Measurements from ENCODE around the gene HSDL1. TPM values are rescaled to one million over a fixed set of nuclear protein-coding genes. Genes with fewer than 3 reads are reported as not detected.

Gene HSDL1
- total and polyA plus RNA-seq, 2 of the 8 experiments (the other 6 are each of a cell fraction or from before 2014, with no cell fraction given): 25.0 to 55.7 TPM

GRCh38 chr16:84085773-84086172 is 59.2 kb downstream of the HSDL1 start:
- H2BK12ac ChIP-seq (ENCODE audit: low read depth, low read length): no peak overlapping the region
- no peak overlapping the region for H3K18ac ChIP-seq (ENCODE audit: extremely low read depth, low read length)
- H4K8ac ChIP-seq (ENCODE audit: extremely low read depth, insufficient read depth, low read length): no peak overlapping the region
- H2BK5ac ChIP-seq (ENCODE audit: low read depth, low read length): no peak overlapping the region
- ChIA-PET CTCF (ENCODE audit: partially characterized antibody) (interaction anchor here (0.7 to 10.5 kb wide), 20 partner anchors 11 to 653 kb away, joined by 3 to 93 read pairs (median 4); partner anchors contain the start of gene MBTPS1), POLR2A (ENCODE audit: partially characterized antibody) (interaction anchor here (0.9 kb wide), 1 partner anchor 11 kb away, joined by 4 read pairs; no protein-coding TSS in a partner anchor)
- H4K20me1 ChIP-seq (replicated peaks in 1 of 2; ENCODE audit: control insufficient read depth in 1 of 2, insufficient read depth in 2 of 2, low read length in 2 of 2): peaks cover 0 to 8% of the 10 kb centered on the region in 2 experiments
- 83% methylated on average over 6 of the region's 6 CpGs; no CpG with 5 or more reads in 1 of the 2 experiments for WGBS, 2 experiments (ENCODE audit: extremely low coverage in 1 of 2, insufficient coverage in 1 of 2, insufficient read length in 1 of 2, insufficient replicate concordance in 2 of 2, low coverage in 1 of 2, low lambda C conversion rate in 2 of 2, missing lambda C conversion rate in 1 of 2)
- H3K4ac ChIP-seq (replicated peaks; ENCODE audit: insufficient read length, low read depth, low read length): no peak overlapping the region
- H2BK20ac ChIP-seq (ENCODE audit: low read length): no peak overlapping the region
- no peak for FAIRE-seq
- peaks cover 18 to 64% (median 42%) of the 10 kb centered on the region in 4 experiments; a peak in 7 of 8 replicates for H3K36me3 ChIP-seq (ENCODE audit: control insufficient read depth in 2 of 4, insufficient read depth in 4 of 4, low read length in 3 of 4)
- no peaks in the 10 kb centered on the region for H3K4me1 ChIP-seq (replicated peaks in 1 of 4; ENCODE audit: control insufficient read depth in 3 of 4, insufficient read depth in 4 of 4, low read length in 3 of 4)
- H2AK5ac ChIP-seq (ENCODE audit: low read depth, low read length): no peak overlapping the region
- no peak overlapping the region for H3K14ac ChIP-seq (ENCODE audit: insufficient read length)
- H3K9me3 ChIP-seq (ENCODE audit: insufficient read depth in 2 of 2, low read depth in 1 of 2, low read length in 1 of 2): no peaks in the 10 kb centered on the region
- H4K91ac ChIP-seq (replicated peaks; ENCODE audit: insufficient read length, low read length): no peak overlapping the region
- H2BK120ac ChIP-seq (replicated peaks; ENCODE audit: low read depth, low read length): no peak overlapping the region
- H3K23me2 ChIP-seq (ENCODE audit: low read depth, low read length): no peaks in the 10 kb centered on the region
- no peak overlapping the region for H3K4me2 ChIP-seq (ENCODE audit: insufficient read depth in 1 of 2, low read depth in 2 of 2, low read length in 2 of 2)
- H3K4me3 ChIP-seq (ENCODE audit: extremely low read depth in 1 of 4, insufficient read depth in 2 of 4, low read depth in 3 of 4, low read length in 4 of 4): no peak overlapping the region
- no peaks in the 10 kb centered on the region for H3K27me3 ChIP-seq (replicated peaks in 1 of 4; ENCODE audit: control insufficient read depth in 3 of 4, extremely low read depth in 1 of 4, insufficient read depth in 3 of 4, low read length in 3 of 4)
- H2BK15ac ChIP-seq (ENCODE audit: low read length): no peak overlapping the region
- no peak overlapping the region for H3K56ac ChIP-seq (replicated peaks; ENCODE audit: insufficient read length, low read depth, low read length)
- no peak overlapping the region for H3K9ac ChIP-seq (replicated peaks in 1 of 4; ENCODE audit: extremely low read depth in 1 of 4, low read depth in 3 of 4, low read length in 3 of 4)
- H3K79me2 ChIP-seq (ENCODE audit: control insufficient read depth in 1 of 2, insufficient read depth in 2 of 2, low read length in 2 of 2): no peaks in the 10 kb centered on the region
- H3K23ac ChIP-seq (ENCODE audit: insufficient read length): no peak overlapping the region
- no peak overlapping the region for H2AFZ ChIP-seq (ENCODE audit: low read length)
- no peak overlapping the region for H3K27ac ChIP-seq (ENCODE audit: low read depth, low read length)
- no peak overlapping the region for H4K5ac ChIP-seq (ENCODE audit: insufficient read length, low read depth, low read length)
- H3K79me1 ChIP-seq (ENCODE audit: low read depth, low read length): no peaks in the 10 kb centered on the region; the same call in 1 of the 2 replicates
- no peak for DNase-seq (ENCODE audit: low read depth in 1 of 2, low spot score in 2 of 2)
- TF ChIP-seq SIRT6 (IDR thresholded peaks at IDR 0.05; ENCODE audit: low read length) (no peak), KDM4A (IDR thresholded peaks at IDR 0.05; ENCODE audit: low read depth, low read length, severe bottlenecking) (no peak), MAFK (IDR thresholded peaks at IDR 0.05; ENCODE audit: low read depth, low read length) (no peak), EGR1 (IDR thresholded peaks at IDR 0.05; ENCODE audit: borderline replicate concordance, low read depth, low read length) (no peak), SP1 (IDR thresholded peaks at IDR 0.05; ENCODE audit: low read depth, low read length) (no peak), MAX (IDR thresholded peaks at IDR 0.05) (no peak), SAP30 (IDR thresholded peaks at IDR 0.05; ENCODE audit: insufficient read depth, insufficient replicate concordance, low read length) (no peak), GTF2F1 (IDR thresholded peaks at IDR 0.05; ENCODE audit: borderline replicate concordance, low read depth, low read length) (no peak), NANOG (IDR thresholded peaks at IDR 0.05; ENCODE audit: insufficient read depth, low read depth, low read length, poor library complexity, severe bottlenecking) (no peak), EP300 (IDR thresholded peaks at IDR 0.05; ENCODE audit: borderline replicate concordance in 1 of 2, low read depth in 2 of 2, low read length in 2 of 2) (no peak), ATF3 (IDR thresholded peaks at IDR 0.05; ENCODE audit: insufficient read depth, low read depth, low read length) (no peak), YY1 (IDR thresholded peaks at IDR 0.05; ENCODE audit: low read depth, low read length) (no peak)
